NCI-H2029 (cell line): ENCODE measurements around the gene GRIK1.
"Not testable (repeated sequence)": the region's sequence is repeated elsewhere in the genome, so short reads cannot be mapped to it uniquely, and the experiment has no call there.

Experiments used
- DNase-seq: peaks from one replicate; lab custom pipeline; 2025; lab: John Stamatoyannopoulos, UW

The GRIK1 gene

GRCh38 chr21:29939924-29940275 is at the start of gene GRIK1:
TSS of gene GRIK1 (minus strand) at chr21:29939996.
- DNase-seq: peak; percentile 42

DNA sequence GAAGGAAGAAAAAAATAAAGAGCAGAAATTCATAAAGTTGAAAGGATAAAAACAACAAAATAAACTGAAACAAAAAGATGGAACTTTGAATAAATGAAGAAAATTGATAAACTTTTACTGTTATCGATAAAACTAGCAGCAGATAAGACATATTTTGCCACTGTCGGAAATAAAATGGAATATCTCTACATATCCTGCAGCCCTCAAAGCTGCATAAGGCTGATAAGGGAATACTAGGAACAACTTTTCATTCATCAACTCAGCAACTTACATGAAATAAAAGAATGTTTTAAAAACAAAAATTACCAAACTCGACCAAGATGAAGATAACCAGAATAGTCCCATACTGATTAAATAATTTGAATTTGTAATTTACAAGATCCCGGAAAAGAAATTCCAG is 48.0 kb upstream of the GRIK1 start:
- DNase-seq: no peak

DNA sequence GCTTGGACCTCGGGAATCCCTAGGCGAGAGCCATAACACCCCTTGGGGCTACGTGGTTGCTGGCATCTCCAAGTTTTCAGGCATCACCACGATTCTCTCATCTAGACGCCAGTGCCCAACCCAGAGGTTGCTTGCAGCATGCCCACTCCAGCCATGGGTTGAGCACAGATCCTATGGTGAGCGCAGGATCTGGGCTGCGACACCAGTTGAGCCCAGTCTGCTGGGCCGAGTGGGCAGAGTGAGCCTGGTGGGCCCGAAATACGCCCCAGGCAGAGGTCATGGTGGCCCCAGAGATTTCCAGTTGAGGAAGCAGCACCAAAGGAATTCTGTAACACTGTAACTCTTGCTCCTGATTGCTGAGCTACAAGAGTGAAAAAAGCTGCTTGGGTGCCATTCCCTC is 46.1 kb upstream of the GRIK1 start:
- DNase-seq: no peak

DNA sequence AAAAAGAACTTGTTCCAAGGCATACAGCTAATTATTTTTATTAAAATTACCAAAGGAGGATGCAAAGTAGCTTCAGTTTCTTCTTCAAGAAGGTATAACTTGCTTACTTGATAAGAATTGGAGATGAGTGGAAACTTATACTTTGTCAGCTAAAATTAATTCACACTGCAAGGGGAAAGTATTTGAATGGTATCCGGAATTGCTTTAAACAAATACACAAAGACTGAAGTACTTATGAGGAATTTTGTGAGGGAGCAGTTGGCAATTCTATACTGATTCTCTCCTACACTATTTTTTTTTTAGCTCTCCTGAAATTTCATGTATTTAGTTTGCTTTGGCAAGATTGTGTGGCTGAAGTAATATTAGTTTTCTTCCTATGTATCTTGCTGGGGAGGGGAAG is 39.2 kb upstream of the GRIK1 start:
- no peak for DNase-seq

GRCh38 chr21:29975776-29976175 is 36.0 kb upstream of the GRIK1 start:
- DNase-seq: no peak

DNA sequence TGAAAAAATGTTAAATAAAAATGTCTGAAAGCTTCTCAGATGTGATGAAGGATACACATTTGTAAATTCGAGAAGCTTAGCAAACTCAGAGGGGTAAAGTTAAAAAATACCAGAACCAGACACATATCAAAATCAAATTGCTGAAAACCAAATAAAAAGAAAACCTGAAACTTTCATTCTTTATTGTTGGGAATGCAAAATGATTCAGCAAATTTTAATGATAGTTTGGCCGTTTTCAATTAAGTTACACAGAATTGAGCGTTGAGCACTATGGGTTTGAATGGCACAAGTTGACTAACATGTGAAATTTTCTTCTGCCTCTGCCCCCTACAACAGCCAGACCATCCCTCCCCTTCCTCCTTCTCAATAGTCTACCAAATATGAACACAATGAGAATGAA is 33.5 kb upstream of the GRIK1 start:
- no peak for DNase-seq

DNA sequence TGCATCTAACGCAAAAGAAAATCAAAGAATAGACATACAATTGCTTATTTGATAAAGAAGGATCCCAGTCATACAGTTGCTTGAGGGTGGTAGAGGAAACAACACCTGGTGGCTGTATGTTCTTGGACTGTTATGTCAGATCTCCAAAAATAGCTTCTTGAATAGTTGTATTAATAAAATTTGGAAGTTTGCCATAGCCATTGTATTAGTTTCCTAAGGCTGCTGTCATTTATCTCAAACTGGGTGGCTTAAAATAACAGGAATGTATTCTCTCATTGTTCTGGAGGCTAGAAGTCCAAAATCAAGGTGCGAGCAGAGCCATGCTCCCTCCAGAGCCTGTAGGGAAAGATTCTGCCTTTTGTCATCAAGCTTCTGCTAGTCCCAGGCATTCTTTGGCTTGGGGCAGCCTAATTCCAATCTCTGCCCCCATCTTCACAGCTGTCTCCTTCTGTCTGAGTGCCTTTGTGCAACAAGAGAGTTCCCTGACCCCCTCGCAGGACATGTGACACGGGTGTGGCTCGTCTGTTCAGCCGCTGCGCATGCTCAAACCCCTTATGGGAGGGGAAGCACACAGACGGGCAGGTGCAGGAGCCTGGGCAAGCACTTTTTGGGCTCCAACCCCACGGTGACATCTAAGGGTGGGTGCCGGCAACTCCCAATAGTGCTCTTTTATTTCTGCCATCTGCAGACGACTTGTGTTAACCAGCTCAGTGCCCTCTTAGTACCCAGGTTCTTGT is 21.7 kb upstream of the GRIK1 start:
- DNase-seq: no peak

GRCh38 chr21:29958551-29958950 is 18.8 kb upstream of the GRIK1 start:
- no peak for DNase-seq

DNA sequence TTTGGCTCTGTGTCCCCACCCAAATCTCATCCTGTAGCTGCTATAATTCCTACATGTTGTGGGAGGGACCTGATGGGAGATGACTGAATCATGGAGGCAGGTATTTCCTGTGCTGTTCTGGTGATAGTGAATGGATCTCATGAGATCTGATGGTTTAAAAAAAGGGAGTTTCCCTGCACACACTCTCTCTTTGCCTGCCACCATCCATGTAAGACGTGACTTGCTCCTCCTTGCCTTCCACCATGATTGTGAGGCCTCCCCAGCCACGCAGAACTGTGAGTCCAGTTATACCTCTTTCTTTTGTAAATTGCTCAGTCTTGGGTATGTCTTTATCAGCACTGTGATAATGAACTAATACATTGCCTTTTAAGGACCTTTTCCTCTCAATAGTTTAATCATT is 18.2 kb upstream of the GRIK1 start:
- DNase-seq: not testable (repeated sequence)

GRCh38 chr21:29953690-29954089 is 13.9 kb upstream of the GRIK1 start:
- no peak for DNase-seq

GRCh38 chr21:29953072-29953471 is 13.3 kb upstream of the GRIK1 start:
- no peak for DNase-seq

DNA sequence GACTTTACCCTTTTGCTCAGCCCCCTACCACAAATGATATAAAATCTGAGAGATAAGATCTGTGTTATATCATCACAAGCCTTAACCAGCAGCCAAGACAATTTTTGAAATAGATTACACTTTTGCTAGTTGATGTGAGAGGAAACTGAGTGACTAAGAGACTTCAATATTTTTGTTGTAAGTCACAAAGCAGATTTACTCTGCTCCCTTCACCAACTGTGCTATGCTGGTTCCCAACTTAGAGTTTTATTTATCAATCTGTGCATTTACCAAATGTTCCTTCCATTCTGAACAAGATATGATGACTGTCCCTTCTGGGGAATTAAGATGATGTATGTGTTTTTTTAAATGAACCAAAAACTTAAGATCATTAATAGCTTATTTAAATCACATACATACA is 12.1 kb upstream of the GRIK1 start:
- DNase-seq: no peak

DNA sequence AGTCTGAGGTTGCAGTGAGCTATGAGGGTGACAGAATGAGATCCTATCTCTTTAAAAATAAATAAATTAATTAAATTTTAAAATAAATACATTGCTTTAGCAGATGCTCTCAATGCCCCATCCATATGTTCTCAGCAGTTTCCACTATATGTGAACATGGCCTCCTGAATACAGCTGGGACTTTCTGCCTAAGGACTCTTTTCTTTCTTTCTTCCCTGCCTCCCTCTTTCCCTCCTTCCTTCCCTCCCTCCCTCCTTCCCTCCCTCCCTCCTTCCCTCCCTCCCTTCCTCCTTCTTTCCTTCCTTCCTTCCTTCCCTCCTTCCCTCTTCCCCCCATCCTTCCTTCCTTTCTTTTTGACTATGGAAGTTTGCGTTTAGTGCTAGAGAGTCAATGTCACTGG is 10.2 kb upstream of the GRIK1 start:
- DNase-seq: no peak

DNA sequence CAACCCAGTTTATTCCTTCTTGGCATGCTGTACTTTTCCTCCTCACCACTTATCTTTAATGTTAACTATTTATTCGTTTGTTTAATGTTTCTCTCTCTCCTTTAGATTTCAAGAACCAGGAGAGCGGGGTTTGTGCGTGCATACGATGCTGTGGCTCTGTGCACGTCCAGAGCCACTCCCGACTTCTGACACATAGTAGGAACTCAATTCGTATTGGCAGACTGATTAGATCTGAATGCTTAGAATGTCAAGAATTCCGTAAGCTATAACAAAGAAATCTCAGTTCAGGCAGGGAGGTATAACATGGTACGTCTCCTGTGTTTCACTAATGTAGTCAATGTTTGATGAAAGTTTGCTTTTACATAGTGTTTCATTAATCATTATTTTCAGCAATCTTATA is 7.3 kb upstream of the GRIK1 start:
- no peak for DNase-seq

- peak; percentile 9 for DNase-seq
Observed at GRCh38 chr21:29943885-29944284, 4.1 kb upstream of the GRIK1 start.

- no peak for DNase-seq
Observed at GRCh38 chr21:29942034-29942433, 2.2 kb upstream of the GRIK1 start.

- DNase-seq: no peak
Observed at GRCh38 chr21:29940991-29941390, 1.2 kb upstream of the GRIK1 start.

- no peak for DNase-seq
Observed at GRCh38 chr21:29940361-29940760, 565 bp upstream of the GRIK1 start.

- peak; percentile 36 for DNase-seq
Observed at GRCh38 chr21:29939104-29939923, 482 bp downstream of the GRIK1 start.

- DNase-seq: no peak
Observed at GRCh38 chr21:29938776-29939103, 1.1 kb downstream of the GRIK1 start.

GRCh38 chr21:29933088-29933487 is 6.7 kb downstream of the GRIK1 start:
- no peak for DNase-seq

DNA sequence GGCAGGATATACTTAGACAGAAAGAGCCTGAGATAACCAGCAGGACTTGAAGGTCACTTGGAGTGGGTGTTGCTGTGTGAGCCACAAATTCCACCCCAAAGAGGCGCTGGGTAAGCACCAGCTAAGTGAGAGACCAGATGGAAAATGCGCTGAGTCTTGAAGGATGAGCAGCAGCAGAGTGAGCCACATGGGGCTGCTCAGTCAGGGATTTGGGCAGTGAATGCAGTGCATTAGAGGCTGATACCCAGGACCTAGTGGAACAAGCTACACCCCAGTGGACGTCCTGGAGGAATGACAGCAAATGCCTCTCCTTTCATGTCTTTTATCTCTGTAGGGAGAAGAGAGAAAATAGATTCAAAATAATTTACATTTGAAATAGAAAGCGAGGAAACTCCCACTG is 11.3 kb downstream of the GRIK1 start:
- no peak for DNase-seq

DNA sequence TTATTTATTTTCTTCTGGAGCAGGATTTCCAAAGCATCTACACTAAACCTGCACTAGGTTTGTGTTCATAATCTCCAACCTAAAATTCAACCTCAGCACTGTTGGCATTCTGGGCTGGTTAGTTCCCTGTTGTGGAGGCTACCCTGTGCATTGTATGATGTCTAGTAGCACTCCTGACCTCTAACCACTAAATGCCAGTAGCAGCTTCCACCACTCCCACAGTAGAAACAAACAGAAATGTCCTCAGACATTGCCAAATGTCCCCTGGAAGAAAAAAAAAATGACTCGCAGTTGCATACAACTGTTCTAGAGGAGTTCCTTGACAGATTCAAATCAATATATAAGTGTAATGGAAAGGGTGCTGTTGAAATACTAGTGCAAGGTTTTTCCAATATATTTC is 18.9 kb downstream of the GRIK1 start:
- DNase-seq: no peak

DNA sequence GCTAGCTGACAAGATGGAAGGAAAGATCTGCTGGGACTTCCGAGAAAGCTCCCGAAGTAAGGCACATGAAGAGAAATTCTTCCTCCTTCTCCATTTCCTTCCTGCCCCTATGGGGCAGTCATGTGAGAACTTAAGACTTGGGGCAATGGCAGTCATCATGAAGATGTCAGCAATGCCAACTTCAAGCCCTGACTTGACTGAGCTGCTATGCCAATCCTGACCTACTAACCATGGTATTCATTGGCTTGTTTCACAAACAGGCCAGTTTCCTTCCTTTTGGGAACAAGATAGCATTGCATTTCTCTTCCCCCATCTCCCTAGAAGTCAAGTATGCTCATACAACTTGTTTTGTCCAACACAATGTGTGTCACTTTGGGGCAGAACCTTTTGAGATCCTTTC is 25.5 kb downstream of the GRIK1 start:
- DNase-seq: no peak
